Measurements from ENCODE around the gene OR13J1.

The OR13J1 gene

GRCh38 chr9:35870351-35870923 lies at the start of gene OR13J1:
TSS of gene OR13J1 (minus strand) at chr9:35870401. CDS start at chr9:35870401, 0 bp downstream.
- Histone ChIP-seq H3K9ac (ENCODE audit: low read length) (no peak within 1 kb of the TSS), H3K9me2 (replicated peaks; ENCODE audit: insufficient read depth, low read length) (no peaks in the 10 kb centered on the region), H3K4me3 (ENCODE audit: insufficient read depth, low read length, poor library complexity, severe bottlenecking) (no peak within 1 kb of the TSS), H3K4me2 (ENCODE audit: low read depth, low read length, poor library complexity, severe bottlenecking) (no peak within 1 kb of the TSS), H4K20me1 (ENCODE audit: low read depth, low read length) (no peaks in the 10 kb centered on the region), H3K36me3 (ENCODE audit: low read length) (no peaks in the 10 kb centered on the region), H3K79me2 (ENCODE audit: insufficient read depth, low read length) (no peaks in the 10 kb centered on the region), H3K27me3 (ENCODE audit: low read length) (no peaks in the 10 kb centered on the region), H2AFZ (ENCODE audit: low read depth, low read length, severe bottlenecking) (no peak within 1 kb of the TSS), H3K27ac (ENCODE audit: low read depth, low read length) (no peak within 1 kb of the TSS), H3K9me3 (ENCODE audit: insufficient read depth, low read length) (no peaks in the 10 kb centered on the region), H3F3A (ENCODE audit: insufficient read depth) (no peaks in the 10 kb centered on the region)
- no peak for TF ChIP-seq CTCF (IDR thresholded peaks at IDR 0.05; ENCODE audit: insufficient read depth, low read length, poor library complexity, severe bottlenecking)
- TF ChIP-seq EZH2phosphoT487 (conservative IDR thresholded peaks at IDR 0.05; ENCODE audit: low read length) = no peak

- TF ChIP-seq CTCF (IDR thresholded peaks at IDR 0.05; ENCODE audit: insufficient read depth, low read length, poor library complexity, severe bottlenecking) (no peak), EZH2phosphoT487 (conservative IDR thresholded peaks at IDR 0.05; ENCODE audit: low read length) (no peak)
- no peaks in the 10 kb centered on the region for H3K27me3 ChIP-seq (ENCODE audit: low read length)
Observed at GRCh38 chr9:35919212-35920008, 49.2 kb upstream of the OR13J1 start.

GRCh38 chr9:35918780-35919179 lies 48.6 kb upstream of the OR13J1 start:
- H3K9me3 ChIP-seq (ENCODE audit: insufficient read depth, low read length) = no peaks in the 10 kb centered on the region; the same call in 1 of the 2 replicates
- H3K36me3 ChIP-seq (ENCODE audit: low read length) = no peaks in the 10 kb centered on the region
- no peak overlapping the region for H3K9ac ChIP-seq (ENCODE audit: low read length)
- no peak overlapping the region for H2AFZ ChIP-seq (ENCODE audit: low read depth, low read length, severe bottlenecking)
- H3K27ac ChIP-seq (ENCODE audit: low read depth, low read length) = no peak overlapping the region
- no peak overlapping the region for H3K4me3 ChIP-seq (ENCODE audit: insufficient read depth, low read length, poor library complexity, severe bottlenecking)
- no peaks in the 10 kb centered on the region for H4K20me1 ChIP-seq (ENCODE audit: low read depth, low read length)
- H3K27me3 ChIP-seq (ENCODE audit: low read length) = no peaks in the 10 kb centered on the region
- no peaks in the 10 kb centered on the region for H3F3A ChIP-seq (ENCODE audit: insufficient read depth)
- no peak overlapping the region for H3K4me2 ChIP-seq (ENCODE audit: low read depth, low read length, poor library complexity, severe bottlenecking)
- no peaks in the 10 kb centered on the region for H3K79me2 ChIP-seq (ENCODE audit: insufficient read depth, low read length)
- H3K9me2 ChIP-seq (replicated peaks; ENCODE audit: insufficient read depth, low read length) = no peaks in the 10 kb centered on the region
- TF ChIP-seq CTCF (IDR thresholded peaks at IDR 0.05; ENCODE audit: insufficient read depth, low read length, poor library complexity, severe bottlenecking) (no peak), EZH2phosphoT487 (conservative IDR thresholded peaks at IDR 0.05; ENCODE audit: low read length) (no peak)

More at GRCh38 chr9:35919212-35920008, 49.2 kb upstream of the OR13J1 start:
- Histone ChIP-seq H4K20me1 (ENCODE audit: low read depth, low read length) (no peaks in the 10 kb centered on the region), H3K9me2 (replicated peaks; ENCODE audit: insufficient read depth, low read length) (no peaks in the 10 kb centered on the region), H3F3A (ENCODE audit: insufficient read depth) (no peaks in the 10 kb centered on the region), H3K36me3 (ENCODE audit: low read length) (no peaks in the 10 kb centered on the region), H3K9ac (ENCODE audit: low read length) (no peak overlapping the region), H3K9me3 (ENCODE audit: insufficient read depth, low read length) (no peaks in the 10 kb centered on the region), H2AFZ (ENCODE audit: low read depth, low read length, severe bottlenecking) (no peak overlapping the region), H3K79me2 (ENCODE audit: insufficient read depth, low read length) (no peaks in the 10 kb centered on the region), H3K4me3 (ENCODE audit: insufficient read depth, low read length, poor library complexity, severe bottlenecking) (no peak overlapping the region), H3K4me2 (ENCODE audit: low read depth, low read length, poor library complexity, severe bottlenecking) (no peak overlapping the region), H3K27ac (ENCODE audit: low read depth, low read length) (no peak overlapping the region)

Data from SU-DHL-6 (cell line).